ENCODE results near the gene C3orf20.

The C3orf20 gene

GRCh38 chr3:14674841-14675240 is at the start of gene C3orf20:
Gene C3orf20, plus strand, starts transcription at chr3:14675141. Its CDS starts 7,573 bp downstream, at chr3:14682714.
- Histone ChIP-seq H3K4me3 (ENCODE audit: low read length) (no peak within 1 kb of the TSS), H3K27me3 (ENCODE audit: control insufficient read depth, insufficient read depth, low read length) (no peaks in the 10 kb centered on the region), H3K9me3 (ENCODE audit: control insufficient read depth, low read depth, low read length) (peaks cover under 1% of the 10 kb centered on the region), H3K9ac (ENCODE audit: low read length) (no peak within 1 kb of the TSS), H3K36me3 (ENCODE audit: control insufficient read depth, low read depth, low read length) (peaks cover 30% of the 10 kb centered on the region), H3K4me1 (ENCODE audit: control insufficient read depth, low read depth, low read length) (no peaks in the 10 kb centered on the region), H3K27ac (ENCODE audit: low read length) (no peak within 1 kb of the TSS)

- Histone ChIP-seq H3K9me3 (ENCODE audit: control insufficient read depth, low read depth, low read length) (no peaks in the 10 kb centered on the region), H3K9ac (ENCODE audit: low read length) (no peak overlapping the region), H3K4me3 (ENCODE audit: low read length) (no peak overlapping the region), H3K27me3 (ENCODE audit: control insufficient read depth, insufficient read depth, low read length) (no peaks in the 10 kb centered on the region), H3K4me1 (ENCODE audit: control insufficient read depth, low read depth, low read length) (peaks cover 4% of the 10 kb centered on the region), H3K36me3 (ENCODE audit: control insufficient read depth, low read depth, low read length) (no peaks in the 10 kb centered on the region), H3K27ac (ENCODE audit: low read length) (no peak overlapping the region)
These were observed 49.5 kb upstream of the C3orf20 start for GRCh38 chr3:14625443-14625842.

- Histone ChIP-seq H3K4me1 (ENCODE audit: control insufficient read depth, low read depth, low read length) (peaks cover 4% of the 10 kb centered on the region), H3K9ac (ENCODE audit: low read length) (no peak overlapping the region), H3K9me3 (ENCODE audit: control insufficient read depth, low read depth, low read length) (no peaks in the 10 kb centered on the region), H3K27ac (ENCODE audit: low read length) (no peak overlapping the region), H3K36me3 (ENCODE audit: control insufficient read depth, low read depth, low read length) (no peaks in the 10 kb centered on the region), H3K27me3 (ENCODE audit: control insufficient read depth, insufficient read depth, low read length) (no peaks in the 10 kb centered on the region), H3K4me3 (ENCODE audit: low read length) (no peak overlapping the region)
These were observed 47.1 kb upstream of the C3orf20 start for GRCh38 chr3:14627815-14628214.

DNA sequence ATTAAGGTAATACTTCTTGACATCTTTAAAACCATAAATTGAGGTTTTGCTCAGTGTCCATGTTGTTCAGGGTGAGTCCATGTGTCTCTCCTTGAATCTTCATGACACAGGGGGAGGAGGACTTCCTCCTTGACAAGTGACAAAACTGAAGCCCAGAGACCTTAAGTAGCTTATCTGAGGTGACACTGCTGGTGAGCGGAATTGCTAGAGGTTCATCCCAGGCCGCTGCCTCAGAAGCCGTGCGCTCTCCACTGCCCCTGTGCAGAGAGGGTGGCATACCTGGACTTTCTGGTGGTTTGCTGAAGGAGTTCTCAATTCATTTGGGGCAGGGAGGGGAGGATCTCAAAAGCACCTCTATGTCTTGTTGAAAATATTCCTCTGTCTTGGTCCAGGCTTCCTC is 46.5 kb upstream of the C3orf20 start:
- Histone ChIP-seq H3K27ac (ENCODE audit: low read length) (no peak overlapping the region), H3K36me3 (ENCODE audit: control insufficient read depth, low read depth, low read length) (no peaks in the 10 kb centered on the region), H3K4me3 (ENCODE audit: low read length) (no peak overlapping the region), H3K27me3 (ENCODE audit: control insufficient read depth, insufficient read depth, low read length) (no peaks in the 10 kb centered on the region), H3K9me3 (ENCODE audit: control insufficient read depth, low read depth, low read length) (no peaks in the 10 kb centered on the region), H3K4me1 (ENCODE audit: control insufficient read depth, low read depth, low read length) (peaks cover 4% of the 10 kb centered on the region), H3K9ac (ENCODE audit: low read length) (no peak overlapping the region)

DNA sequence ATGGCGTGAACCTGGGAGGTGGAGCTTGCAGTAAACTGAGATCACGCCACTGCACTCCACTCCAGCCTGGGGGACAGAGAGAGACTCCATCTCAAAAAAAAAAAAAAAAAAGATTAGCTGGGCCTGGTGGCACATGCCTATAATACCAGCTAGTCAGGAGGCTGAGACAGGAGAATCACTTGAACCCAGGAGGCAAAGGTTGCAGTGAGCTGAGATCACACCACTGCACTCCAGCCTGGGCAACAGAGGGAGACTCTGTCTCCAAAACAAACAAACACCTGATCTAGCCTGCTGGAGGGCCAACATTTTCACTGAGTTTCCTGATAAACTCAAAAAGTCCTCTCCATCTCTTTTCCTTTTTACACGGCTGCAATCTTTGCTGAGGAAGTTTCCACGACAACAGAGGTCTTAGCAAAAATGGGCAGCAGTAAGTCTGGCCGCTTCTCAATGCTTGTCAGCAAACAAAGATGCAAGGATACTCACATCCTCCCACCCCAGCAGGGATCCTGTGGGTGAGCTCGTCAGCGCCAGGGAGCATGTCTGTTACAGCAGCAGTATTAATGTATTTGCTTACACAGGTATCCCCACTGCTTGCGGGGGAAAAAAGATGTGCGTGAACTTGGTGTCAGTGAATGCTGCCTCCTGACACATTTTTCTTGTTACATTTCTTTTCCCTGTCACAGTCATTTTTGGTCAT is 44.4 kb upstream of the C3orf20 start:
- no peak overlapping the region for H3K4me3 ChIP-seq (ENCODE audit: low read length)
- H3K27me3 ChIP-seq (ENCODE audit: control insufficient read depth, insufficient read depth, low read length), result no peaks in the 10 kb centered on the region
- H3K36me3 ChIP-seq (ENCODE audit: control insufficient read depth, low read depth, low read length), result no peaks in the 10 kb centered on the region
- H3K27ac ChIP-seq (ENCODE audit: low read length), result no peak overlapping the region
- H3K4me1 ChIP-seq (ENCODE audit: control insufficient read depth, low read depth, low read length), result no peaks in the 10 kb centered on the region
- H3K9me3 ChIP-seq (ENCODE audit: control insufficient read depth, low read depth, low read length), result no peaks in the 10 kb centered on the region
- H3K9ac ChIP-seq (ENCODE audit: low read length), result no peak overlapping the region

GRCh38 chr3:14631101-14631497 is 43.8 kb upstream of the C3orf20 start:
- H3K9me3 ChIP-seq (ENCODE audit: control insufficient read depth, low read depth, low read length), result no peaks in the 10 kb centered on the region
- H3K4me1 ChIP-seq (ENCODE audit: control insufficient read depth, low read depth, low read length), result no peaks in the 10 kb centered on the region
- H3K27me3 ChIP-seq (ENCODE audit: control insufficient read depth, insufficient read depth, low read length), result no peaks in the 10 kb centered on the region
- no peak overlapping the region for H3K4me3 ChIP-seq (ENCODE audit: low read length)
- H3K9ac ChIP-seq (ENCODE audit: low read length), result no peak overlapping the region
- H3K36me3 ChIP-seq (ENCODE audit: control insufficient read depth, low read depth, low read length), result no peaks in the 10 kb centered on the region
- no peak overlapping the region for H3K27ac ChIP-seq (ENCODE audit: low read length)

DNA sequence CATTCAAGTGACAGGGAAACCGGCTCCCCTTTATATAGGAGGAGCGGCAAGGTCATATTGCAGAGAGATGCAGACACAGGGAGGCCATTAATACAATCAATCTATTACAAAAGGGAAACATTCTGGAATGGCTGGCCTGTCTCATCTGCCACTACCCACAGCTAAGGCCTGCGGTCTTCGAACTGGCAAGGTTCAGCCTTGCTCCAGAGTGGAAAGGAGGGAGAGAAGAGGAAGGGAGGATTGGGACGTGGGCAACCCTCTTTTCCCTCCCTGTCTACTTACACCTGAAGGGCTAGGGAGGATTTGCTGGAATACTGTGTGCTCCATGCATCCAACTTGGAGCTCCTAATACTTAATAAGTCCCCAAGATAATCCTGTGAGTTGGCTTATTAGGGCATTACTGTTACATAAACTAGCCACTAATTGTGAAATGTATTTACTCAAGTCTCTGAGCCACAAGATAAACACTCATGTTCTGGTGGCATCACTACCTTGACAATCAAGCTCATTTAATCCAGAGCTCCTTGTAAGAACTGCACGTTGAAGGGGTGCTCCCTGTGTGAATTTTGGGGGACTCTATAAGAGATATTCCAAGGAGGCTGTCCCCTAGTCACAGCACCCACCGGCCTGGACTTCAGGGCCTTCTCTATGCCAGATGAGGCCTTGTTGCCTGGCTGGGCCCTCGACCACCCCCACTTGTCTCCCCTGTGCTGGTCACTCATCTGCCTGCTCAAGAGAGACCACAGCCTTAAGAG is 43.1 kb upstream of the C3orf20 start:
- no peak overlapping the region for H3K4me3 ChIP-seq (ENCODE audit: low read length)
- H3K9me3 ChIP-seq (ENCODE audit: control insufficient read depth, low read depth, low read length), result no peaks in the 10 kb centered on the region
- no peak overlapping the region for H3K9ac ChIP-seq (ENCODE audit: low read length)
- H3K27me3 ChIP-seq (ENCODE audit: control insufficient read depth, insufficient read depth, low read length), result no peaks in the 10 kb centered on the region
- H3K36me3 ChIP-seq (ENCODE audit: control insufficient read depth, low read depth, low read length), result no peaks in the 10 kb centered on the region
- H3K27ac ChIP-seq (ENCODE audit: low read length), result no peak overlapping the region
- H3K4me1 ChIP-seq (ENCODE audit: control insufficient read depth, low read depth, low read length), result no peaks in the 10 kb centered on the region

DNA sequence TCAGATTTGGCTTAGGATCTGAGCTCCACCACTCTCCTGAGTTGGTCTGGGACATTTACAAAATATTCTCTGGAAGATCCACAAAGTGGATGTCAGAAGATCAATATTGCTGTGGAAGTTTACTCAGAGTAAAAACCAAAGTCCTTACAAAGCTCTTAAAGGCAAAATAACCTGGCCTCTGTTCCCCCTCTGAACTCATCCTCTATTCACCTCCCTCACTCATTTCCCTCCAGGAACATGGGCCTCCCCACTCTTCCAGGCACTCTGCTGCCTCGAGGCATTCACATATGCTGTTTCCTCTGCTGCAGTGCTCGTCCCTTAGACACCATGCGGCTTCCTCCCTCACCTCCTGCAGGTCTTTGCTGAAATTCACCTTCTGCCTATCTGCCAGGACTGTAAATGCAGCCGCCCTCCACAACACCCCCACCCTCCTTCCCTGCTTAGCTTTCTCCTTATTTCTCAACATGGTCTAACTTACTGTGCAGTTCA is 42.5 kb upstream of the C3orf20 start:
- H3K27me3 ChIP-seq (ENCODE audit: control insufficient read depth, insufficient read depth, low read length), result no peaks in the 10 kb centered on the region
- H3K4me1 ChIP-seq (ENCODE audit: control insufficient read depth, low read depth, low read length), result no peaks in the 10 kb centered on the region
- no peaks in the 10 kb centered on the region for H3K9me3 ChIP-seq (ENCODE audit: control insufficient read depth, low read depth, low read length)
- H3K36me3 ChIP-seq (ENCODE audit: control insufficient read depth, low read depth, low read length), result no peaks in the 10 kb centered on the region
- H3K27ac ChIP-seq (ENCODE audit: low read length), result no peak overlapping the region
- no peak overlapping the region for H3K4me3 ChIP-seq (ENCODE audit: low read length)
- H3K9ac ChIP-seq (ENCODE audit: low read length), result no peak overlapping the region

GRCh38 chr3:14633417-14633816 is 41.5 kb upstream of the C3orf20 start:
- Histone ChIP-seq H3K36me3 (ENCODE audit: control insufficient read depth, low read depth, low read length) (no peaks in the 10 kb centered on the region), H3K27me3 (ENCODE audit: control insufficient read depth, insufficient read depth, low read length) (no peaks in the 10 kb centered on the region), H3K9ac (ENCODE audit: low read length) (no peak overlapping the region), H3K4me1 (ENCODE audit: control insufficient read depth, low read depth, low read length) (no peaks in the 10 kb centered on the region), H3K4me3 (ENCODE audit: low read length) (no peak overlapping the region), H3K9me3 (ENCODE audit: control insufficient read depth, low read depth, low read length) (no peaks in the 10 kb centered on the region), H3K27ac (ENCODE audit: low read length) (no peak overlapping the region)

DNA sequence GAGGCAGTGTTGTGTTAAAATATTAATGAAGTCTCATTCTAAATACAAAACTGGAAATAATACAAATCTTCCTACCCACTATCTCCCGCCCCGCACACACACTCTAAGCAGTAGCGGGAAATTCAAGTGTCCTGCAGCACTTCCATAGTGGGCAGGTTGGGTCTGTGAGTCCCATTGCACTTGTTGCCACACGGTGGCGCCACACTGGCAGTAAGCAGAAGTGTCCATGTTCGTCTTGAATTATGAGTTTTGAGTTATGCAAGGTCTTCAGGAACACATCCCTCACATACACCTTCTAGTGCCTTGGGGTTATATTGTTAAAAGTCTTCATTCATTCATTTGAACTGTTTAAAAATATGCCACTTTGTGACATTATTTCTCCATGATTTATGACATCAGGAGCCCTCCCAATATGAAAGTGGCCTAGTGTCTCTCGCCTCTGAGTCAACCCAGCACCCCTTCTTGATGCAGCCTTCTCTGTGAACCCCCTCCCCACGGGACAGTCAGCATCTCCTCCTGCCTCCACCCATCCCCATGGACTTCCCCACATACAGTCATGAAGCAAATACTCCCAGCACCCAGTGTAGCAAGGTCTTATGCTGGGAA is 41.0 kb upstream of the C3orf20 start:
- H3K27me3 ChIP-seq (ENCODE audit: control insufficient read depth, insufficient read depth, low read length), result no peaks in the 10 kb centered on the region
- H3K4me1 ChIP-seq (ENCODE audit: control insufficient read depth, low read depth, low read length), result no peaks in the 10 kb centered on the region
- no peak overlapping the region for H3K27ac ChIP-seq (ENCODE audit: low read length)
- H3K9me3 ChIP-seq (ENCODE audit: control insufficient read depth, low read depth, low read length), result no peaks in the 10 kb centered on the region
- H3K4me3 ChIP-seq (ENCODE audit: low read length), result no peak overlapping the region
- H3K36me3 ChIP-seq (ENCODE audit: control insufficient read depth, low read depth, low read length), result no peaks in the 10 kb centered on the region
- no peak overlapping the region for H3K9ac ChIP-seq (ENCODE audit: low read length)

DNA sequence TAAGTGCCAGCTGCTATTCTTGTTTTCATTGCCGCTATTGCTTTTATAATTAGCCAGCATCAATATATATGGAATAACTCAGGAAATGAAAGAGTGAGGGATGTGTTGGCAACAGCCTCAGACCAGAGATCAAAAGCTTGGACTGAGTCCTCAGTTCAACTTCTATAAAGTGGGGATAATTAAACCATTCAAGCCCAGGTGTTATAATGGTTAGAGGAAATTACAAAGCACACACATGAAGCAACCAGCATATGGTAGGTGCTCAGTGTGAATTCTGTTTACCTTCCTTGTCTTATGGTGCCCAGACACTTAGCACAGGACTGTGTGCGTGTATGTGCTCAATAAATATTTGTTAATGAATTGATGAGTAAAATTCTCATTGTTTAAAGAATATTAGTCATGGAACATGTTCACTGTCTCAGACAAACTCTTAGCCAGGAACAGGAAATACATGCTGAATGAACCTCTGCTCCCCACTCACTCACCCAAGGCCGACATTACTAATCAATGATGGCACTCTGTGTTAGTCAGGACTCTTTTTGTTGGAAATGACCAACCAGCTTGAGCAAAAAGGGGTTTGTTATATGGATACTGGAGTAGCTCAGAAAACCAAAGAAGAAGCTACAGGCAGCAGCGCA is 40.1 kb upstream of the C3orf20 start:
- no peaks in the 10 kb centered on the region for H3K4me1 ChIP-seq (ENCODE audit: control insufficient read depth, low read depth, low read length)
- H3K4me3 ChIP-seq (ENCODE audit: low read length), result no peak overlapping the region
- no peaks in the 10 kb centered on the region for H3K36me3 ChIP-seq (ENCODE audit: control insufficient read depth, low read depth, low read length)
- H3K9me3 ChIP-seq (ENCODE audit: control insufficient read depth, low read depth, low read length), result no peaks in the 10 kb centered on the region
- no peaks in the 10 kb centered on the region for H3K27me3 ChIP-seq (ENCODE audit: control insufficient read depth, insufficient read depth, low read length)
- H3K27ac ChIP-seq (ENCODE audit: low read length), result no peak overlapping the region
- H3K9ac ChIP-seq (ENCODE audit: low read length), result no peak overlapping the region

Measured in iPS-18a (cell line).